GM12865 (cell line): Measurements from ENCODE around the gene ADM5.

ENCODE experiments used
- DNase-seq: peaks from one replicate; pipeline ENCODE4 v3.0.0; 2010; ENCODE audit warnings: low read depth
- H3K4me3 ChIP-seq: 2 replicates; pipeline ENCODE4 v1.5.1; 2011; ENCODE audit warnings: mild to moderate bottlenecking, low read depth, low read length, control low read depth
- TF ChIP-seq, protein P1 (sequence below): IDR thresholded peaks from 2 replicates; pipeline ENCODE4 v1.5.1; 2011; ENCODE audit warnings: low read length, control low read depth, low read depth, inconsistent platforms; ENCODE audit not compliant: insufficient read depth; ENCODE audit errors: missing control alignments

ADM5 gene

DNA sequence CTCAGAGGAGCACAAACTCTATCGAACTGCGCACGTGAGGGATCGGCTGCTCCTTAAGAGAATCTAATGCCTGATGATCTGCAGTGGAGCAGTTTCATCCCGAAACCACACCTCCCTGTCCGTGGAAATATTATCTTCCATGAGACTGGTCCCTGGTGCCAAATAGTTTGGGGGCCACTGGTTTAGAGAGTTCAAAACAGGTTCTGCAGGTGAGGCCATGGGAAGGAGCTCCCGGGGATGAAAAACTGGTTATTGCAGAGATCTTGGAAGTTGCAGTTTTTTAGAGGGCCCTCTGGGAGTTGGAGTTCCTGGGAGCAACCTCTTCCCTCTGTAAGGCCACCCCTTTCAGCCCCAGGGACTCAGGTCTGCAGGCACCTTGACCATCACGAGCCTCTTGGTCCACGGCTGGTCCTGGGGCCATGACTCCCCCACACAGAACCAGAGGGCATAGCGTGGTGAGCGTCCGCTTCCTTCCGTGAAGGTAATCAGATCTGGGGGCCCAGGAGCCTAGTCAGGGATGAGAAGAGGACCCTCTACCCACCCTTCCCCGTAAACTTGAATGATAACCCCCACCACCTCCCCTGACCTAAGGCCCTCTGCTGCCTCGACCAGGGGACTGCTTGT lies 28.9 kb upstream of the ADM5 start:
- no peak overlapping the region for H3K4me3 ChIP-seq
- TF ChIP-seq, protein P1, sequence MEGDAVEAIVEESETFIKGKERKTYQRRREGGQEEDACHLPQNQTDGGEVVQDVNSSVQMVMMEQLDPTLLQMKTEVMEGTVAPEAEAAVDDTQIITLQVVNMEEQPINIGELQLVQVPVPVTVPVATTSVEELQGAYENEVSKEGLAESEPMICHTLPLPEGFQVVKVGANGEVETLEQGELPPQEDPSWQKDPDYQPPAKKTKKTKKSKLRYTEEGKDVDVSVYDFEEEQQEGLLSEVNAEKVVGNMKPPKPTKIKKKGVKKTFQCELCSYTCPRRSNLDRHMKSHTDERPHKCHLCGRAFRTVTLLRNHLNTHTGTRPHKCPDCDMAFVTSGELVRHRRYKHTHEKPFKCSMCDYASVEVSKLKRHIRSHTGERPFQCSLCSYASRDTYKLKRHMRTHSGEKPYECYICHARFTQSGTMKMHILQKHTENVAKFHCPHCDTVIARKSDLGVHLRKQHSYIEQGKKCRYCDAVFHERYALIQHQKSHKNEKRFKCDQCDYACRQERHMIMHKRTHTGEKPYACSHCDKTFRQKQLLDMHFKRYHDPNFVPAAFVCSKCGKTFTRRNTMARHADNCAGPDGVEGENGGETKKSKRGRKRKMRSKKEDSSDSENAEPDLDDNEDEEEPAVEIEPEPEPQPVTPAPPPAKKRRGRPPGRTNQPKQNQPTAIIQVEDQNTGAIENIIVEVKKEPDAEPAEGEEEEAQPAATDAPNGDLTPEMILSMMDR = no peak
- no peak for DNase-seq

DNA sequence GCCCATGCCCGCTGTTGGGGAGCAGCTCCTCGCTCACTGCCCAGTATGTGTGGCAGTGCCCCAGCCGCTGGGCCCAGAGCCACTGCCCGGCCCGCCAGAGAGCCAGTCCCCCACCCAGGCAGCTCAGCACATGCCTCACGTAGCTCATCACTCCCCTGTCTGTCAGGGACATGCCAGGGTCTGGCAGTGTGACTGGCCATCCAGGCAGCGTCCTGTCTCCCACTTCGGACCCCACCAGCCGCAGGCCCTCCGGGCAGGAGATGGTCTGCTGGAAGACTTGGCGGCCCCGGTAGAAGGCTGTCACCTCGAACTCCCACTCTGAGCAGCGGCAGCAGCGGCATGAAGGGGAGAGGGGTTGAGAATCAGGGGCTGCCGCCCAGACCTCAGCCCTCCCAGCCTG lies 27.4 kb upstream of the ADM5 start:
- no peak for DNase-seq
- no peak overlapping the region for H3K4me3 ChIP-seq
- TF ChIP-seq, protein P1 = no peak

DNA sequence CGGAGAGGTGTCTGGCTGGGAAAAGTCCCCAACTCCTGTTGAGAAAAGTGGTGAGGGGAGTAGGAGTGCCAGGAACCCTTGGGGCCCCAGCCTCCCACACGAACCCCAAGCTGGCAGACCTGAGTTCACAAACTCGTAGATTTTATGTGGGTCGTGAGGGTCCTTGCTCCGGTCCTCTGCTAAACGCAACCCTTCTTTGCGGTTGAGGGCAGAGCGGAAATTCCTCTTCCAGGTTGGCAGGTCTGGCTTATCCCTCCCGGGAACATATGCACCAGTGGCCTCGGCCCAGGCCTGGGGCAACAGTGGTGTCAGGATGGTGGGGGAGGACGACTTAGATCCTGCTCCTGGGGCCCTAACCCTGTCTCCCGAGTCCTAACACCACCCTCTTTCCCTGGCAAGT lies 26.2 kb upstream of the ADM5 start:
- no peak overlapping the region; the same call in 1 of the 2 replicates for H3K4me3 ChIP-seq
- TF ChIP-seq, protein P1 = no peak
- no peak for DNase-seq

DNA sequence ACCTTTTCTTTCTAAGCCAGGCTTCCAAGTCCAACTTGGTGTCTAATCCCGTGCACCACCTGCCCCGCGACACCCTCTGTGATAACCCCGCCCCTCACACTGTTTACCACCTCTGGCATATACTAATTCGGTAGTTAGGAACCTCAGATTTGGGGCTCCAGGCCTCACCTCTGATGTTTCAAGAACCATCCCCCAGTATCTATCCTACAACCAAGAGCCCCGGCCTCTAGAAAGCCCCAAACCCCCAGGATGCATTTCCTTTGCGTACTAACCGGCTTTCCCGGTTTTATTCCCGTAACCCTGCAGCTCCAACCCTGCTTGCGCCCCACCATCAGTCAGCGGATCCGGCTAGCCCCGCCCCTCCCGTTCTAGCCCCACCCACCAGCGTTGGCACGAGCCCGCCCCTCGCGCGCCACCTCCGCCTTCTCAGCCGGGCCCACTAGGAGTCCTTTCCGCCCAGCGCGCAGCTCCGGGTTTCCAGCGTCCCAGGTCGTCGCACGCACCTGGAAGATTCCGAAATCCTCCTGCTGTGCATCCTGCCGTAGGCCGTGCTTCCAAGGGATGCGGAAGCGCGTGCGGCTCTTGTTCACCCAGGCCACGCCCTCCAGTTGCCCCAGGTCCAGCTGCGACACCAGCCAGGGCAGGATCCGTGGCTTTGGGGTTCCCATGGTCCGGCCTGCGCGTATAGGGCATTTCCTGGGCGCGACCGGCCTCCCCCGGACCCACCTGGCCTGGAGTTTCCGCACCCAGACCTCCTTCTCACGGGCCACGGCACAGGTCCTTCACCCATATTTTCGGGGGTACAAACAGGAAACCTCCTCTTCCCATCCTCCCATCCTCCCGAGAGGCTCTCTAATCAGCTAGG lies 25.0 kb upstream of the ADM5 start:
- DNase-seq = peak; percentile 84
- peak overlapping the region; percentile 57 for H3K4me3 ChIP-seq
- TF ChIP-seq, protein P1 = peak; percentile 0

- H3K4me3 ChIP-seq = peak overlapping the region; percentile 57
- TF ChIP-seq, protein P1 = no peak
- DNase-seq = no peak
Measured at GRCh38 chr19:49665036-49665350, 24.4 kb upstream of the ADM5 start.

DNA sequence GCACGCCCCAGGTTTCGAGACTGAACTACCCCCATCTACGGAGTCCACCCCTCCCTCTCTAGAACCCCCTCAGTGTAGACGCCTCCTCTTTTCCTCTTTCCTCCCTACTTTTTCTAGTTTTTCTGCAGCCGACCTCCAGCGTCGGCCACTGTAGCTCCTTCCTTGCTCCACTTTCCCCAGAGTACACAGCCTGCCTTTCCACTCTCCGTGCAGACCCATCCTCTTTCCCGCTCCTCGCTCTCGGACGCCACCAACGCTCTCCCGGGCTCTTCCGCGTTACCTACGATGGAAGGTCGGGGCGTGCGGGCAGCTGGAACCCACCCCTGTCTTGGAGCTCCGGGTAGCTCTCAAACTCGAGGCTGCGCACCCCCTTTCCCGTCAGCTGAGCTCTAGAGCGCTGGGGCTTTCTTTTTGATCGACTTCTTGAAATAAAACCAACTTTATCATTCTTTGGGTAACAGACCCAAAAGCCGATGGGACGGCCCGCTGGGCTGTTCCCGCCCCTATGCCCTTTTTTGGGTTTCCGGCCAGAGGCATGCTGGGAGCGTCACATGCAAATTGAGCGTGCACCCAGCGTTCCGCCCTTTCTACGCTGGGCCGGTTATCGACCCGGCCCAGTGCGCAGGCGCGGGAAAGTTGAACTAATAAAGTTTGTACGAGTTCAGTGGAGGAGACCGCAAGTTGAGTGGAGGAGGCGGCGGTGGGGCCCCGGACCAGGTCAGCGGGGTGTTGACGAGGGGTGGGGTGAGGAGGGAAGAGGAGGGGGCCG lies 23.9 kb upstream of the ADM5 start, which contains the start of the genes BCL2L12 and IRF3:
BCL2L12 (plus strand) TSS at position 583 of the 769 bp plus-strand sequence. CDS start 760 bp downstream, outside the sequence.
IRF3 (minus strand) TSS at position 507 of the 769 bp plus-strand sequence. CDS start 1,019 bp downstream, outside the sequence.
- TF ChIP-seq, protein P1 = no peak
- DNase-seq = peak; percentile 98
- peak within 1 kb of the TSS; percentile 57 for H3K4me3 ChIP-seq
